H1 (cell line): ENCODE measurements around the gene ISLR2. TPM values are rescaled to one million over a fixed set of nuclear protein-coding genes. Genes with fewer than 3 reads are reported as not detected.

Experiments used
- CTCF ChIA-PET: fragments of 300-600 bp; sonication (Branson Sonifier 250); formaldehyde crosslinking; loops from one replicate; lab custom pipeline; 2021; ENCODE audit not compliant: partially characterized antibody; lab: Charles Lee
- POLR2A ChIA-PET: fragments of 300-600 bp; sonication (Branson Sonifier 250); formaldehyde crosslinking; loops from one replicate; lab custom pipeline; 2021; ENCODE audit warnings: inconsistent platforms; ENCODE audit not compliant: partially characterized antibody; lab: Charles Lee
- DNase-seq, 2 experiments: peaks; one replicate each; pipeline versions ENCODE4 v3.0.0 to v3.0.0-alpha.2; 2010 to 2022; ENCODE audit warnings: low spot score in 2 of 2, low read depth in 1 of 2, mixed read lengths in 1 of 2
- FAIRE-seq: peaks from 2 replicates; lab custom pipeline; 2011; peaks lifted over from hg19 to GRCh38; lab: Jason Lieb, UNC
- H2AFZ ChIP-seq: 2 replicates; pipeline ENCODE4 v1.8.1; 2012; ENCODE audit warnings: low read length, inconsistent platforms
- H2AK5ac ChIP-seq: 2 replicates; pipeline ENCODE4 v1.6.1; 2013; ENCODE audit warnings: low read depth, low read length
- H2BK120ac ChIP-seq: replicated peaks from 2 replicates; pipeline ENCODE3; 2013; ENCODE audit warnings: low read depth, low read length, inconsistent platforms
- H2BK12ac ChIP-seq: 2 replicates; pipeline ENCODE4 v1.6.1; 2013; ENCODE audit warnings: low read depth, low read length
- H2BK15ac ChIP-seq: 2 replicates; pipeline ENCODE4 v1.6.1; 2013; ENCODE audit warnings: low read length
- H2BK20ac ChIP-seq: 2 replicates; pipeline ENCODE4 v1.6.1; 2013; ENCODE audit warnings: low read length
- H2BK5ac ChIP-seq: 2 replicates; pipeline ENCODE4 v1.6.1; 2013; ENCODE audit warnings: low read depth, low read length
- H3K14ac ChIP-seq: 2 replicates; pipeline ENCODE4 v1.6.1; 2013; ENCODE audit warnings: inconsistent platforms; ENCODE audit not compliant: insufficient read length
- H3K18ac ChIP-seq: 2 replicates; pipeline ENCODE4 v1.6.1; 2013; ENCODE audit warnings: low read length; ENCODE audit errors: extremely low read depth
- H3K23ac ChIP-seq: 2 replicates; pipeline ENCODE4 v1.6.1; 2013; ENCODE audit warnings: inconsistent platforms; ENCODE audit not compliant: insufficient read length
- H3K23me2 ChIP-seq: 2 replicates; pipeline ENCODE4 v1.6.1; 2013; ENCODE audit warnings: low read depth, low read length
- H3K27ac ChIP-seq: 2 replicates; pipeline ENCODE4 v1.6.1; 2011; ENCODE audit warnings: low read depth, low read length, inconsistent platforms
- H3K27me3 ChIP-seq, 4 experiments: replicated peaks in 1 of 4; 1 replicate in 1 of 4; 2 replicates in 3 of 4; pipeline versions ENCODE4 v1.6.1 to v1.8.1; 2011 to 2013; ENCODE audit warnings: low read length in 3 of 4, mild to moderate bottlenecking in 3 of 4, inconsistent platforms in 2 of 4, mixed read lengths in 2 of 4, moderate library complexity in 1 of 4; ENCODE audit not compliant: control insufficient read depth in 3 of 4, insufficient read depth in 3 of 4; ENCODE audit errors: extremely low read depth in 1 of 4
- H3K36me3 ChIP-seq, 4 experiments: 2 replicates each; pipeline versions ENCODE4 v1.6.1 to v1.8.1; 2011 to 2013; ENCODE audit warnings: mild to moderate bottlenecking in 4 of 4, low read length in 3 of 4, moderate library complexity in 2 of 4, control low read depth in 1 of 4, inconsistent platforms in 1 of 4; ENCODE audit not compliant: insufficient read depth in 4 of 4, control insufficient read depth in 2 of 4
- H3K4ac ChIP-seq: replicated peaks from 2 replicates; pipeline ENCODE3; 2013; ENCODE audit warnings: low read length, low read depth, mixed read lengths, inconsistent platforms; ENCODE audit not compliant: insufficient read length
- H3K4me1 ChIP-seq, 4 experiments: replicated peaks in 1 of 4; 1 replicate in 1 of 4; 2 replicates in 3 of 4; pipeline versions ENCODE4 v1.6.1 to v1.8.1; 2011 to 2013; ENCODE audit warnings: low read length in 3 of 4, inconsistent platforms in 2 of 4, mixed read lengths in 1 of 4; ENCODE audit not compliant: insufficient read depth in 4 of 4, control insufficient read depth in 3 of 4
- H3K4me2 ChIP-seq, 2 experiments: 2 replicates each; pipeline versions ENCODE4 v1.6.1 to v1.8.1; 2011 to 2013; ENCODE audit warnings: low read depth in 2 of 2, low read length in 2 of 2, control low read depth in 1 of 2, inconsistent platforms in 1 of 2, mild to moderate bottlenecking in 1 of 2; ENCODE audit not compliant: insufficient read depth in 1 of 2
- H3K4me3 ChIP-seq, 4 experiments: fragments of 200-600, 300-600 bp in 1 of 4; sonication (generic), shearing (Covaris generic), sonication (Bioruptor Twin) in 1 of 4; 2 replicates each; pipeline versions ENCODE4 v1.5.1 to v1.8.1; 2011 to 2016; ENCODE audit warnings: low read length in 4 of 4, low read depth in 3 of 4, control low read depth in 2 of 4, inconsistent platforms in 2 of 4, mild to moderate bottlenecking in 2 of 4, mixed read lengths in 1 of 4, moderate library complexity in 1 of 4; ENCODE audit not compliant: insufficient read depth in 2 of 4; ENCODE audit errors: extremely low read depth in 1 of 4
- H3K56ac ChIP-seq: replicated peaks from 2 replicates; pipeline ENCODE3; 2013; ENCODE audit warnings: low read depth, mild to moderate bottlenecking, mixed read lengths, low read length, inconsistent platforms; ENCODE audit not compliant: insufficient read length
- H3K79me1 ChIP-seq: 2 replicates; pipeline ENCODE4 v1.6.1; 2013; ENCODE audit warnings: low read depth, low read length, control low read depth
- H3K79me2 ChIP-seq, 2 experiments: 2 replicates each; pipeline versions ENCODE4 v1.6.1 to v1.8.1; 2012 to 2013; ENCODE audit warnings: low read length in 2 of 2, mild to moderate bottlenecking in 2 of 2, inconsistent platforms in 1 of 2; ENCODE audit not compliant: insufficient read depth in 2 of 2, control insufficient read depth in 1 of 2
- H3K9ac ChIP-seq, 4 experiments: replicated peaks in 1 of 4; 1 replicate in 1 of 4; 2 replicates in 3 of 4; pipeline versions ENCODE4 v1.6.1 to v1.8.1; 2011 to 2013; ENCODE audit warnings: low read depth in 3 of 4, low read length in 3 of 4, control low read depth in 2 of 4, mild to moderate bottlenecking in 2 of 4, moderate library complexity in 2 of 4, inconsistent platforms in 1 of 4; ENCODE audit errors: extremely low read depth in 1 of 4
- H3K9me3 ChIP-seq, 2 experiments: 2 replicates each; pipeline versions ENCODE4 v1.6.1 to v1.8.1; 2012 to 2013; ENCODE audit warnings: mild to moderate bottlenecking in 2 of 2, moderate library complexity in 2 of 2, control low read depth in 1 of 2, inconsistent platforms in 1 of 2, low read depth in 1 of 2, low read length in 1 of 2, mixed read lengths in 1 of 2; ENCODE audit not compliant: insufficient read depth in 2 of 2
- H4K20me1 ChIP-seq, 2 experiments: replicated peaks in 1 of 2; 2 replicates each; pipeline versions ENCODE3 to v1.8.1; 2011 to 2013; ENCODE audit warnings: inconsistent platforms in 2 of 2, low read length in 2 of 2, mild to moderate bottlenecking in 1 of 2; ENCODE audit not compliant: insufficient read depth in 2 of 2, control insufficient read depth in 1 of 2
- H4K5ac ChIP-seq: 2 replicates; pipeline ENCODE4 v1.6.1; 2013; ENCODE audit warnings: low read length, low read depth, mixed read lengths, inconsistent platforms; ENCODE audit not compliant: insufficient read length
- H4K8ac ChIP-seq: 2 replicates; pipeline ENCODE4 v1.8.0; 2013; ENCODE audit warnings: mild to moderate bottlenecking, moderate library complexity, low read length, inconsistent platforms; ENCODE audit not compliant: insufficient read depth; ENCODE audit errors: extremely low read depth
- H4K91ac ChIP-seq: replicated peaks from 2 replicates; pipeline ENCODE3; 2013; ENCODE audit warnings: low read length, mixed read lengths, inconsistent platforms; ENCODE audit not compliant: insufficient read length
- BACH1 ChIP-seq: IDR thresholded peaks from 2 replicates; pipeline ENCODE4 v1.6.1; 2012; ENCODE audit warnings: low read length, improper control_type of control experiment
- CBX5 ChIP-seq: fragments of 300-800, 300-1000 bp; sonication (generic); IDR thresholded peaks from 2 replicates; pipeline ENCODE4 v1.7.1; 2016; ENCODE audit warnings: antibody characterized with exemption, low read length, low read depth
- EGR1 ChIP-seq: IDR thresholded peaks from 2 replicates; pipeline ENCODE4 v1.6.1; 2011; ENCODE audit warnings: low read depth, low read length, borderline replicate concordance
- GTF2F1 ChIP-seq: IDR thresholded peaks from 2 replicates; pipeline ENCODE4 v1.6.1; 2012; ENCODE audit warnings: low read depth, low read length, improper control_type of control experiment, borderline replicate concordance
- KDM1A ChIP-seq: fragments of 200-600, 300-600 bp; sonication (generic); IDR thresholded peaks from 2 replicates; pipeline ENCODE4 v1.7.1; 2016; ENCODE audit warnings: mild to moderate bottlenecking, low read length, borderline replicate concordance
- SP1 ChIP-seq: IDR thresholded peaks from 2 replicates; pipeline ENCODE4 v1.6.1; 2011; ENCODE audit warnings: low read depth, low read length
- TAF7 ChIP-seq: optimal IDR thresholded peaks from 2 replicates; pipeline ENCODE3; 2011; ENCODE audit warnings: low read depth, mild to moderate bottlenecking, inconsistent platforms, low read length, moderate library complexity, borderline replicate concordance
- WGBS, 2 experiments: shearing (Covaris generic) in 1 of 2; methylation state at CpG; one replicate each; pipeline versions ENCODE4 v1.1.6 to v1.1.7; 2013 to 2015; ENCODE audit warnings: low lambda C conversion rate in 2 of 2, mixed read lengths in 2 of 2, inconsistent platforms in 1 of 2, low coverage in 1 of 2, missing lambda C conversion rate in 1 of 2; ENCODE audit not compliant: insufficient replicate concordance in 2 of 2, insufficient coverage in 1 of 2, insufficient read length in 1 of 2; ENCODE audit errors: extremely low coverage in 1 of 2, missing lambda C conversion rate in 1 of 2; 5-methylcytosine and 5-hydroxymethylcytosine counted together
- polyA plus RNA-seq, 7 experiments: library from polyadenylated mRNA; depleted of rRNA in 3 of 7; stranded (reverse) in 5 of 7; unstranded in 2 of 7; fragments of >200 nt in 5 of 7; fragments of 200-250 nt in 2 of 7; gene quantifications; 1 replicate in 5 of 7; 2 replicates in 1 of 7; 4 replicates in 1 of 7; pipeline versions ENCODE4 v1.2.1 to v1.2.3, GENCODE V29; 2011 to 2013; ENCODE audit warnings: missing spikeins in 2 of 7, mixed read lengths in 2 of 7
- total RNA-seq: library from RNA; stranded (reverse); fragmentation: NEBNext Ultra II Directional; extraction: Animal tissue kit (Norgen Biotek cat#: 25700); gene quantifications from 2 replicates; pipeline ENCODE4 v1.2.1, GENCODE V29; 2021

Gene ISLR2
- total and polyA plus RNA-seq, 2 of the 8 experiments (the other 6 are each of a cell fraction or from before 2014, with no cell fraction given), result 0.47 to 0.58 TPM

GRCh38 chr15:74165461-74165860 is 35.1 kb downstream of the ISLR2 start:
- no peak overlapping the region for H4K91ac ChIP-seq
- FAIRE-seq, result no peak
- no peak overlapping the region for H2BK12ac ChIP-seq
- no peaks in the 10 kb centered on the region for H3K27me3 ChIP-seq
- TF ChIP-seq BACH1 (no peak), KDM1A (no peak), TAF7 (no peak), SP1 (no peak), EGR1 (no peak), GTF2F1 (no peak), CBX5 (no peak)
- H2BK15ac ChIP-seq, result no peak overlapping the region
- no peak overlapping the region for H3K23ac ChIP-seq
- no peak overlapping the region for H3K4ac ChIP-seq
- no peak overlapping the region for H2BK5ac ChIP-seq
- no peaks in the 10 kb centered on the region for H4K20me1 ChIP-seq
- H3K79me2 ChIP-seq, result no peaks in the 10 kb centered on the region
- no peak overlapping the region for H2AFZ ChIP-seq
- peaks cover 2% of the 10 kb centered on the region; the same call in 1 of the 2 replicates for H3K23me2 ChIP-seq
- DNase-seq, result no peak
- ChIA-PET POLR2A (interaction anchor here (0.9 kb wide), 1 partner anchor 11 kb away, joined by 4 read pairs; no protein-coding TSS in a partner anchor), CTCF (interaction anchor here (0.7 to 1.4 kb wide), 5 partner anchors 9 to 155 kb away, joined by 3 to 7 read pairs (median 3); partner anchors contain the start of gene STRA6)
- H2BK20ac ChIP-seq, result no peak overlapping the region
- no peak overlapping the region for H3K14ac ChIP-seq
- no peak overlapping the region for H2AK5ac ChIP-seq
- no peak overlapping the region for H3K18ac ChIP-seq
- WGBS, 2 experiments, result 95% methylated on average over 1 of the region's 1 CpG; no CpG with 5 or more reads in 1 of the 2 experiments
- H3K36me3 ChIP-seq, result no peaks in the 10 kb centered on the region
- no peak overlapping the region for H3K56ac ChIP-seq
- no peak overlapping the region for H3K9ac ChIP-seq
- no peaks in the 10 kb centered on the region for H3K9me3 ChIP-seq
- no peaks in the 10 kb centered on the region for H3K79me1 ChIP-seq
- no peak overlapping the region for H4K8ac ChIP-seq
- no peak overlapping the region for H3K4me3 ChIP-seq
- H4K5ac ChIP-seq, result no peak overlapping the region
- H3K4me1 ChIP-seq, result no peaks in the 10 kb centered on the region; a peak in 1 of 7 replicates
- no peak overlapping the region for H2BK120ac ChIP-seq
- no peak overlapping the region for H3K4me2 ChIP-seq
- H3K27ac ChIP-seq, result no peak overlapping the region
